ENCODE data around the gene RBFOX2.
"Not testable (repeated sequence)": the region's sequence is repeated elsewhere in the genome, so short reads cannot be mapped to it uniquely, and the experiment has no call there.

RBFOX2 gene

GRCh38 chr22:35727436-35727835 lies 301.2 kb downstream of the RBFOX2 start:
- DNase-seq = no peak

GRCh38 chr22:35726933-35727332 lies 301.7 kb downstream of the RBFOX2 start:
- DNase-seq = no peak

- DNase-seq = no peak
Measured at GRCh38 chr22:35726398-35726797, 302.2 kb downstream of the RBFOX2 start.

- DNase-seq = no peak
Measured at GRCh38 chr22:35725521-35725920, 303.1 kb downstream of the RBFOX2 start.

GRCh38 chr22:35721960-35722359 lies 306.7 kb downstream of the RBFOX2 start:
- DNase-seq = no peak

GRCh38 chr22:35719212-35719875 lies 309.3 kb downstream of the RBFOX2 start:
- DNase-seq = no peak

- DNase-seq = no peak
Measured at GRCh38 chr22:35717572-35717971, 311.1 kb downstream of the RBFOX2 start, which contains the start of gene APOL5. TSS of gene APOL5 (plus strand) at chr22:35717872. CDS start at chr22:35717872, 0 bp downstream.

GRCh38 chr22:35712672-35713071 lies 316.0 kb downstream of the RBFOX2 start:
- DNase-seq = no peak

- no peak for DNase-seq
Measured at GRCh38 chr22:35711336-35711735, 317.3 kb downstream of the RBFOX2 start.

GRCh38 chr22:35708917-35709316 lies 319.7 kb downstream of the RBFOX2 start:
- no peak for DNase-seq

GRCh38 chr22:35708453-35708852 lies 320.2 kb downstream of the RBFOX2 start:
- no peak for DNase-seq

- no peak for DNase-seq
Measured at GRCh38 chr22:35705141-35705540, 323.5 kb downstream of the RBFOX2 start.

- DNase-seq = no peak
Measured at GRCh38 chr22:35703861-35704584, 324.6 kb downstream of the RBFOX2 start.

- DNase-seq = not testable (repeated sequence)
Measured at GRCh38 chr22:35699852-35700251, 328.8 kb downstream of the RBFOX2 start.

- no peak for DNase-seq
Measured at GRCh38 chr22:35697142-35697541, 331.5 kb downstream of the RBFOX2 start.

- DNase-seq = no peak
Measured at GRCh38 chr22:35695202-35695601, 333.4 kb downstream of the RBFOX2 start.

GRCh38 chr22:35690001-35690400 lies 338.6 kb downstream of the RBFOX2 start:
- DNase-seq = no peak

- no peak for DNase-seq
Measured at GRCh38 chr22:35688913-35689675, 339.5 kb downstream of the RBFOX2 start.

Data from CD4-positive, alpha-beta T cell treated with Interferon alpha-2 for 1 hour (primary cell).